Kidney capillary endothelial cell (primary cell): ENCODE measurements around the gene ASH1L.
A peak's percentile ranks its signal among the peaks of the same experiment; 100 is the strongest.
"Not testable (repeated sequence)": the region's sequence is repeated elsewhere in the genome, so short reads cannot be mapped to it uniquely, and the experiment has no call there.

Source experiments
- DNase-seq: peaks from one replicate; pipeline ENCODE4 v3.0.0-alpha.2; 2018; ENCODE audit warnings: low spot score

Gene ASH1L

GRCh38 chr1:155493595-155493994 is 69.0 kb downstream of the ASH1L start:
- DNase-seq: not testable (repeated sequence)

- not testable (repeated sequence) for DNase-seq
Observed at GRCh38 chr1:155488419-155488818, 74.2 kb downstream of the ASH1L start.

- no peak for DNase-seq
Observed at GRCh38 chr1:155487541-155487940, 75.1 kb downstream of the ASH1L start.

GRCh38 chr1:155486952-155487351 is 75.7 kb downstream of the ASH1L start:
- DNase-seq: not testable (repeated sequence)

GRCh38 chr1:155485945-155486344 is 76.7 kb downstream of the ASH1L start:
- no peak for DNase-seq

GRCh38 chr1:155485222-155485621 is 77.4 kb downstream of the ASH1L start:
- DNase-seq: no peak

GRCh38 chr1:155481741-155482241 is 80.8 kb downstream of the ASH1L start:
- DNase-seq: no peak

- DNase-seq: no peak
Observed at GRCh38 chr1:155479205-155479604, 83.4 kb downstream of the ASH1L start.

- DNase-seq: no peak
Observed at GRCh38 chr1:155478270-155478852, 84.2 kb downstream of the ASH1L start.

GRCh38 chr1:155474146-155474545 is 88.5 kb downstream of the ASH1L start:
- no peak for DNase-seq

GRCh38 chr1:155473151-155473821 is 89.3 kb downstream of the ASH1L start:
- DNase-seq: no peak

GRCh38 chr1:155472491-155473083 is 90.0 kb downstream of the ASH1L start:
- no peak for DNase-seq

GRCh38 chr1:155471891-155472290 is 90.7 kb downstream of the ASH1L start:
- no peak for DNase-seq

- DNase-seq: no peak
Observed at GRCh38 chr1:155471026-155471425, 91.6 kb downstream of the ASH1L start.

- DNase-seq: peak; percentile 44
Observed at GRCh38 chr1:155466996-155467395, 95.6 kb downstream of the ASH1L start.

- no peak for DNase-seq
Observed at GRCh38 chr1:155466617-155466972, 96.0 kb downstream of the ASH1L start.

- peak; percentile 49 for DNase-seq
Observed at GRCh38 chr1:155463865-155464650, 98.5 kb downstream of the ASH1L start.

- no peak for DNase-seq
Observed at GRCh38 chr1:155458111-155458510, 104.5 kb downstream of the ASH1L start.

GRCh38 chr1:155457266-155457665 is 105.3 kb downstream of the ASH1L start:
- DNase-seq: no peak

GRCh38 chr1:155455588-155456195 is 106.9 kb downstream of the ASH1L start:
- DNase-seq: no peak

GRCh38 chr1:155454096-155454495 is 108.5 kb downstream of the ASH1L start:
- no peak for DNase-seq

- no peak for DNase-seq
Observed at GRCh38 chr1:155453141-155453540, 109.5 kb downstream of the ASH1L start.
